Measurements from ENCODE around the gene CD3E. TPM values are rescaled to one million over a fixed set of nuclear protein-coding genes. Genes with fewer than 3 reads are reported as not detected.

Gene CD3E
- total and polyA plus RNA-seq, 2 donors (not counting 1 experiment from before 2014, with no cell fraction given), result 1.0 to 1.7 TPM

GRCh38 chr11:118313242-118313641 is 8.7 kb downstream of the CD3E start:
- no peak overlapping the region for H3K4me2 ChIP-seq (replicated peaks; ENCODE audit: low read depth, low read length, poor library complexity, severe bottlenecking)
- no peak for DNase-seq

DNA sequence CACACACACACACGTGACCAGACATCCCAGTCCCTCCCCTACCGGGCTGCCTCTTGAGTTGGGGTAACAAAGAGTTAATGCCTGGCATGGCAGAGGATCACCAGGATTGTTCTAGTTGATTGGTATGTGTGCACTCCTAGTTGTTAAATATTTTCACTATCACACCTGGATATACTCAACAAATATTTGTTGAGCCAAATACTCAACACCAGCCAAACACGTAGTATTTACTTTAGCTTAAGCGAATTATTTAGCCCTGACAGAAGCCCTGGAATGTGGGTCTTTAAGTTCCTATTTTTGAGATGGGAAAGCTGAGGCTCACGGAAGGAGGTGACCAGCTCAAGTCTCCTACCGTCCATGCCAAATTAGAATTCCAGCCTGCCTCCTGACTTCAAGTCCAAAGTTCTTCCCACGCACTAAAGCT is 10.5 kb downstream of the CD3E start:
- Mint-ChIP-seq H3K27me3 (no peaks in the 10 kb centered on the region), H3K4me3 (no peak overlapping the region), H3K4me1 (peaks cover 61% of the 10 kb centered on the region), H3K9me3 (ENCODE audit: insufficient read depth) (peaks cover 3% of the 10 kb centered on the region), H3K27ac (no peak overlapping the region)
- WGBS (ENCODE audit: insufficient coverage), result 100% methylated on average over 4 of the region's 7 CpGs
- Histone ChIP-seq H3K9me3 (ENCODE audit: control extremely low read depth in 1 of 3, control insufficient read depth in 2 of 3, insufficient read depth in 1 of 3, low read length in 2 of 3) (no peaks in the 10 kb centered on the region), H3K4me3 (ENCODE audit: control extremely low read depth in 1 of 5, extremely low read depth in 1 of 5, insufficient read depth in 1 of 5, low read depth in 2 of 5, low read length in 4 of 5) (no peak overlapping the region), H4K20me1 (ENCODE audit: control insufficient read depth, insufficient read depth, low read length, poor library complexity, severe bottlenecking) (no peaks in the 10 kb centered on the region), H3K4me2 (replicated peaks; ENCODE audit: low read depth, low read length, poor library complexity, severe bottlenecking) (peak overlapping the region; percentile 85), H3K27me3 (replicated peaks in 1 of 4; ENCODE audit: control extremely low read depth in 1 of 4, control insufficient read depth in 3 of 4, insufficient read depth in 4 of 4, low read length in 3 of 4) (no peaks in the 10 kb centered on the region), H3K27ac (ENCODE audit: low read length in 2 of 2) (peak overlapping the region in 1 of 2 donors; percentile 73), H3K36me3 (replicated peaks in 1 of 2; ENCODE audit: control extremely low read depth in 1 of 2, control insufficient read depth in 1 of 2, extremely low read depth in 1 of 2, insufficient read depth in 2 of 2, low read length in 1 of 2) (no peaks in the 10 kb centered on the region), H3K4me1 (ENCODE audit: control insufficient read depth in 2 of 2, insufficient read depth in 2 of 2, low read length in 2 of 2) (peaks cover 57 to 70% of the 10 kb centered on the region in 2 donors), H3K79me2 (ENCODE audit: control insufficient read depth, insufficient read depth, low read length) (no peaks in the 10 kb centered on the region), H2AFZ (ENCODE audit: insufficient read depth, low read depth, low read length, poor library complexity, severe bottlenecking) (peak overlapping the region; percentile 68), H3K9ac (ENCODE audit: low read length) (no peak overlapping the region)
- intact Hi-C loops (cut with micrococcal nuclease), result no loop called here
- ATAC-seq (ENCODE audit: low read depth) (no peak), DNase-seq (no peak)
- ChIA-PET CTCF (interaction anchor here (2.0 kb wide), 1 partner anchor 19 kb away, joined by 6 read pairs; no protein-coding TSS in a partner anchor), POLR2A (no interaction called here)
- no peak for TF ChIP-seq CTCF (IDR thresholded peaks at IDR 0.05)
- no peak for TF ChIP-seq EZH2 (IDR thresholded peaks at IDR 0.05; ENCODE audit: borderline replicate concordance, insufficient read depth, low read depth, low read length, poor library complexity, severe bottlenecking)

More at GRCh38 chr11:118313242-118313641, 8.7 kb downstream of the CD3E start:
- Mint-ChIP-seq H3K27me3 (no peaks in the 10 kb centered on the region), H3K27ac (no peak overlapping the region), H3K4me1 (peaks cover 45% of the 10 kb centered on the region), H3K9me3 (ENCODE audit: insufficient read depth) (peaks cover 3% of the 10 kb centered on the region), H3K4me3 (no peak overlapping the region)
- no peak overlapping the region for H2AFZ ChIP-seq (ENCODE audit: insufficient read depth, low read depth, low read length, poor library complexity, severe bottlenecking)
- CTCF ChIA-PET, result interaction anchor here (1.7 to 2.0 kb wide), 2 partner anchors 17 to 40 kb away, joined by 4 to 6 read pairs; no protein-coding TSS in a partner anchor
- H3K36me3 ChIP-seq (replicated peaks in 1 of 2; ENCODE audit: control extremely low read depth in 1 of 2, control insufficient read depth in 1 of 2, extremely low read depth in 1 of 2, insufficient read depth in 2 of 2, low read length in 1 of 2), result no peaks in the 10 kb centered on the region
- TF ChIP-seq CTCF (IDR thresholded peaks at IDR 0.05) (no peak), EZH2 (IDR thresholded peaks at IDR 0.05; ENCODE audit: borderline replicate concordance, insufficient read depth, low read depth, low read length, poor library complexity, severe bottlenecking) (no peak)
- no peaks in the 10 kb centered on the region for H3K27me3 ChIP-seq (replicated peaks in 1 of 4; ENCODE audit: control extremely low read depth in 1 of 4, control insufficient read depth in 3 of 4, insufficient read depth in 4 of 4, low read length in 3 of 4)
- no CpG with 5 or more reads among the region's 4 CpGs for WGBS (ENCODE audit: insufficient coverage)
- no peak overlapping the region for H3K27ac ChIP-seq (ENCODE audit: low read length in 2 of 2)
- H3K4me3 ChIP-seq (ENCODE audit: control extremely low read depth in 1 of 5, extremely low read depth in 1 of 5, insufficient read depth in 1 of 5, low read depth in 2 of 5, low read length in 4 of 5), result no peak overlapping the region
- no peaks in the 10 kb centered on the region for H3K9me3 ChIP-seq (ENCODE audit: control extremely low read depth in 1 of 3, control insufficient read depth in 2 of 3, insufficient read depth in 1 of 3, low read length in 2 of 3)
- ATAC-seq (ENCODE audit: low read depth), result no peak
- peaks cover 39 to 53% of the 10 kb centered on the region in 2 donors for H3K4me1 ChIP-seq (ENCODE audit: control insufficient read depth in 2 of 2, insufficient read depth in 2 of 2, low read length in 2 of 2)
- no peak overlapping the region for H3K9ac ChIP-seq (ENCODE audit: low read length)
- POLR2A ChIA-PET, result no interaction called here
- no peaks in the 10 kb centered on the region for H4K20me1 ChIP-seq (ENCODE audit: control insufficient read depth, insufficient read depth, low read length, poor library complexity, severe bottlenecking)
- no peaks in the 10 kb centered on the region for H3K79me2 ChIP-seq (ENCODE audit: control insufficient read depth, insufficient read depth, low read length)
- intact Hi-C loops (cut with micrococcal nuclease), result no loop called here
